Dermis microvascular lymphatic vessel endothelial cell (primary cell): ENCODE data around the gene SELL. TPM values are rescaled to one million over a fixed set of nuclear protein-coding genes. Genes with fewer than 3 reads are reported as not detected.
"Not testable (repeated sequence)": the region's sequence is repeated elsewhere in the genome, so short reads cannot be mapped to it uniquely, and the experiment has no call there.

Experiments used
- DNase-seq, 2 donors: peaks; one replicate each; pipeline versions ENCODE4 v3.0.0 to v3.0.0-alpha.2; 2010; ENCODE audit warnings: low read depth in 2 of 2
- total RNA-seq: library from RNA; depleted of rRNA; stranded (reverse); fragments of >200 nt; gene quantifications from 2 replicates; pipeline ENCODE4 v1.2.1, GENCODE V29; 2014

Gene SELL
- total RNA-seq = 0.13 TPM in 2 replicates

DNA sequence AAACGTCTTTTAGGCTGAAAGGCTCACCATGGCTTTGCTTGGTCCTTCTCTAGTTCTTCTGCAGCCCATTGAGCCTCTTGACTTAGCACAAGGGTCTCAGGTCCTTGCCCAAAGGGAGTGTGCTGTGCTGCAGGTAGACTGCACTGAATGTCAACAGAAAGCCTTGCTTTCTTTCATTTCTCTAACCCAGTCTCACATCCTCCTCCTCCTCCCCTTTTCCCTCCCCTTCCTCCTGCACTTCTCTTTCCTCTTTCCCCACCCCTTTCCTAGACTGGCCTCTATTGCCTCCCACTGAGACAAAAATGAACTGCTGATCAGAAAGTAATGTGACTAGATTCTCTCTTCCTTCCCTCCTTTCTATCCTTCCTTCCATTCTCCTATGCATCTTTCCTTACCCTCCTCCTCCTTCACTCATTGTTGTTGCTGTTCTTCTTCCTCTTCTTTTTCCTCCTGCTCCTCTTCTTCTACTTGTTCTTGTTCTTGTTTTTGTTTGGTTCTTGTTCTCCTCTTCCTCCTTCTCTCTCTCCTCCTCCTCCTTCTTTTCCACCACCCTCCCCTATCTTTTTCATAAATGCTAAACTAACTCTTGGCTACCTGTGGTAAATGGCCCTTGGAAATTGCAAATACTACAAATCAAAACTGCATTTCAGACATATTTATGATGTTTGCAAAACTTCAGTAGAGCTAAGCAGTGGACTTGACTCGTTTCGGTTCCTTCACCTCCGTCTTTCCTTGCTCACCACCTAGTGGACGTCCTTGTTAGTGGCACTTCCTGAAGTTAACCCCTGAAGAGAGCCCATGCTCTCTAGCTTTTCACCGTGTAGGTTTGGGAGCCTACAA lies at the start of gene SELL:
Gene SELL, minus strand, starts transcription at position 152 of the 840 bp plus-strand sequence. Its CDS starts 122 bp downstream, at position 30.
- DNase-seq = peak; percentile 52 to 83

GRCh38 chr1:169759038-169759437 lies 47.6 kb upstream of the SELL start:
- no peak for DNase-seq

DNA sequence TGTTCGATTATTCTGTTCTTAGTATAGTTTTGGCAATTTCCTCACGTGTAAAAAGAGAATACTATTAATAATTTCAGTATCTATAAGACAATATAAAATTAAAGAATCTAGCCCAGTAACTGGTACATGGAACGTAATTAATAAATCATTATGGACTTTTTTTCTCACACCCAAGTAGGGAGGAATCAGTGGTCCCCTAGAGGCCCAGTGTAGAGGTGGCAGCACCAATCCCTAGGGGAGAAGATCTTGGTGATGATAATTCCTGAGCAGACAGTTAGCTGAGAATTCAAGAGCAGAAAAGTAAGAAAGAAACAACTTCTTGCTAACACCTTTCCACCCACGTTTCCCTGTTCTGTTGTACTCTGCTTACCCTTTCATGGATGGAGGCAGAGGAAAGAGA lies 42.1 kb upstream of the SELL start:
- DNase-seq = no peak

GRCh38 chr1:169750041-169750440 lies 38.6 kb upstream of the SELL start:
- no peak for DNase-seq

DNA sequence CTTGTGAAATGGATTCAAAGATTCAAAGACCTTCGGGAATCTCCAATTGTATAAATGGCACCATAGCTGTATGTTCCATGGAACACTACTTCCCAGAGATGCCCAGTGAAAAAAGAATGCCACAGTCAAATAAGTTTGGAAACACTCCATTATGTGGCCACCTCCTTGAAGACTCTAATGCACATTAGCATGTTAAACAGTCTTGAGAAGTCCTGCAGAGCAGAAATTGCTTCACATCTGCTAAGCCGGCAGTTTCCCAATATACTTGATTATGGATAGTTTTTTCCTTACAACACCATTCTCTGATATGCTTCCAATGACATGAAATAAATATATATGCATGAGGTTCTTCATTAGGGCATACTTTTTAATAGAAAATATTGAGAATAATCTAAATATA lies 35.1 kb upstream of the SELL start:
- DNase-seq = no peak

DNA sequence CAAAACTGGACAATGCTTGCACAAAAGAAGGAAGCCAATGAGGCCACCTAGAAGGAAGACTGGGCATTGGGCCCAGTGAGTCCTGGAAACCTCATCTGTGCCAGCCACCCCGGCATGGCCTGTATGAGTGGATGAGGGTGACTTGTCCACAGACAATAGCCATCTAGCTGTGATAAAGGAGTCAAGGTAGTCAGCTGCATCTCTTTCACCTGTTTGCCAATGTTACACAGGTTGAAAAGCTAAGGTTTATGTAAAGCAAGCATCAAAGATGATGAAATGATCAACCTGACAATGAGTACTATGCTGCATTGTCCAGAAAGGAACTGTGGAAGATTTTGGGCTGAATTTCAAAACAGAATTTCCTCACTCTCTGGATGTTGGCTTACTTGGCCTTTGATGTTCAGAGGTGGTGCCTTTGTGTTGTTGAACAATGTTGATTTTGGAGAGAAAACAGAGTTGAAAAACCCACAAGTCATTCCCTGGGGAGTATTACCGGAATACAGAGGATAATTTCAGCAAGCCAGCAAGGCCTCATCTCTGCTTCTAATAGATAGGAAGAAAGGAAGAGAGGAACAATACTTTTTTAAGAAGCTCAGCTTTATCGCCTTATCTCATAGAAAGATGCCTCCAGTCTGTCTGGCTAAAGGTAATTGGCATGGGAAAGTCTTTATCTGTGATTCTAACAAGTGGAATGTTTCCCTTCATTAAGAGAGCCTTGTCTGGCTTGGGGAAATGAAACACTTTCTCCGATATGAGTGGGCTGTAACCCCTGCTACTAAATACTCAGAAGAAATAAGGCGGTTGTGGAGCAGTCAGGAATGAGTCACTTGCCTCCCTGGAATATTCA lies 33.8 kb upstream of the SELL start:
- DNase-seq = peak in 1 of 2 donors; percentile 78

DNA sequence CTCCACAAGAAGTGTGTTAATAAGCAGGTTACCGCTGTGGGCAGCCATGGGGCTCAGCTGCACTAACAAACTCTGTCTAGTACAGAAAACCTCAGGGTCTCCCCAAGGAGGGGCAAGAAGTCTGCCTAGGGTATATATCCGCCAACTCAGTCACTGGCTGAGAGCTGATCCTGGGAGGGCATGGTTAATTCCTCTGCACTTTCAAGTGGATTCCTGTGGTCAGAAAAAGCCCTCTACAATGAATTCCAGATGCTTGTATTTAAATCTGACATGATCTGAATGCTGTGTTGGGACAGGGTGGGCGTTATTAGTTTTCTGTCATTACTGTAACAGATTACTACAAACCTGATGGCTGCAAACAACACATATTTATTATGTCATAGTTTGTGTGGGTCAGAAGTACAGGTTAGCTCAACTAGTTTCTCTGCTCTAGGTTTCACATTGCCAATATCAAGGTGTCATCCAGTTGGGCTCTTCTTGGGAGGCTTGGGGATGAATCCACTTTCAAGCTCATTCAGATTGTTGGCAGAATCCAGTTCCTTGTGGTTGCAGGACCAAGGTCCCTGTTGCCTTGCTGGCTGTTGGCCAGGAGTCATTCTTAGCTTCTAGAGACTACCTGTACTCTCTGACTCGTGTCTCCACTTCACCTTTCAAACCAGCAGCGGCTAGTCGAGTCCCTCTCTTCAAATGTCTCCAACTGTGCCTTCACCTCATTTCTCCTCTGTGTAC lies 30.4 kb upstream of the SELL start:
- no peak for DNase-seq

DNA sequence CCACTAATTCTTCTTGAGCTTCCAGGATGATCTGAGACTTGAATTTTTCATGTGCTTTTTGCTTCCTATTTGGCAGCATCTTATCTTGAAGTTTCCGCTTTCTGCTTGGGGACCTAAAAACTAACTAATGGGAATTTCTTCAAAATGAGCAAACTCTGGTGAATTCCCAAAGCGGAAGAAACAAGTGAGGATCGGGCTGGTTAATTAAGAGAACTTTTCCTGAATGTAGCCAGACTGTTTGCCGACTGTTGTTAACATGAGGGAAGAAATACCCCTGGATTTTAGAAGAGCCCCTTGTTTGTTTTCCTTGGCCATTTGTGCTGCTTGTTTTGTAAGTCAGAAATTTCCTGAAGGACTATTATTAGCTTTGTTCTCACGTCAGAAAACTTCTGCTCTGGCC lies 28.6 kb upstream of the SELL start:
- peak in 1 of 2 donors; percentile 90 for DNase-seq

GRCh38 chr1:169733924-169734323 lies 22.5 kb upstream of the SELL start, which contains the start of gene SELE:
TSS of gene SELE (minus strand) at chr1:169734079. CDS start at chr1:169733612, 467 bp downstream.
- peak in 1 of 2 donors; percentile 59 for DNase-seq

GRCh38 chr1:169731446-169731845 lies 20.0 kb upstream of the SELL start:
- peak in 1 of 2 donors; percentile 14 for DNase-seq

GRCh38 chr1:169729991-169730390 lies 18.6 kb upstream of the SELL start:
- no peak for DNase-seq

DNA sequence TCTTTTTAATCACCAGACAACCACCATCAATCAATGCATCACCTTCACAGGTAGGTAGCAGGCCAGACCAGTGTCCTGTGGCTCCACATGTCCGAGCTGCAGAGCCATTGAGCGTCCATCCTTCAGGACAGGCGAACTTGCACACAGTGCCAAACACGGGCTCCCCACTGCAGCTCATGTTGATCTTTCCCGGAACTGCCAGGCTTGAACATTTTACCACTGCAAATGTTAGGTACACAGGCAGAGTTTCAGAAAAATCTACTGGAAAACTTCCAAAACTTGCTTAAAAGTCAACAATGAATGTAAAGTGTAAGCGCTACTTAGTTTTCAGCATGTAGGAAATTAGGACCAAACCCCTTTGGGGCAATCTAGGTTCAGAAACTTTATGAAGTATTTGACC lies 15.9 kb upstream of the SELL start:
- DNase-seq = no peak

GRCh38 chr1:169726851-169727250 lies 15.4 kb upstream of the SELL start:
- no peak for DNase-seq

- no peak for DNase-seq
Observed at GRCh38 chr1:169725930-169726329, 14.5 kb upstream of the SELL start.

- DNase-seq = no peak
Observed at GRCh38 chr1:169724168-169724567, 12.7 kb upstream of the SELL start.

- DNase-seq = no peak
Observed at GRCh38 chr1:169723763-169724162, 12.3 kb upstream of the SELL start.

GRCh38 chr1:169722779-169723178 lies 11.4 kb upstream of the SELL start:
- peak in 1 of 2 donors; percentile 40 for DNase-seq

- DNase-seq = not testable (repeated sequence)
Observed at GRCh38 chr1:169715100-169715499, 3.7 kb upstream of the SELL start.

- DNase-seq = not testable (repeated sequence)
Observed at GRCh38 chr1:169713090-169713489, 1.7 kb upstream of the SELL start.

DNA sequence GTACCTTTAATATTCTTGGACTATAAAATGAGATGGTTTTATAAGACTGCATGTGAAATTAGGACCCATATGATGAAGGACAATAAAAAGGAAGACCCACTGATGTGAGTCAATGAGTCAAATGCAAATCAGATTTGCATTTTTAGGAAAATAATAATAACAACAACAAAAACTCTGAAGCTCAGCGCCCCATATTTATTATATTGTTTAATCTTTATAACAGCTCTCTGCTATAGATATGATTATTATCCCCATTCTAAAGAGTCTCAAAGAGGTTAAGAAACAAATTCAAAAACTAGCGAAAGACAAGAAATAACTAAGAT lies 850 bp upstream of the SELL start:
- DNase-seq = no peak

DNA sequence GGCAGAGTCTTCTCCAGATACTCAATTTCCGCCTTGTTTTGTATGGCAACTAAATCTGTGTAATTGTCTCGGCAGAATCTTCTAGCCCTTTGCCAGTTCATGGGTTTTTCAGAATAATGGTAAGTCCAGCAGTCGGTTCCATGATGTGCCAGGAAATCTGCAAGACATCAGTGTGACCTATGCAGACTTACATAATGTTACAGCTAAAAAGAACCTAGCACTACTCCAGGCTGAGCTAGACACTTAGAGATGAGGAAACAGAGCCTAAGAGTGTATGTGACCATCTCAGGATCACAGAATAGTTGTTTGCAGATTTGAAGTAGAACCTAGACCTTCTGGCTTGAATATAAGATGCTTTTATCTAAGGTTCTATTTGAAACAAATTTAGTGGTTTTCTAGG lies 2.8 kb downstream of the SELL start:
- no peak for DNase-seq
